Kasumi-1 (cell line): ENCODE data around the gene CAMK2A.
A peak's percentile ranks its signal among the peaks of the same experiment; 100 is the strongest.

Source experiments
- DNase-seq, 2 experiments: peaks; one replicate each; lab custom pipeline; 2025; lab: John Stamatoyannopoulos, UW

Gene CAMK2A

DNA sequence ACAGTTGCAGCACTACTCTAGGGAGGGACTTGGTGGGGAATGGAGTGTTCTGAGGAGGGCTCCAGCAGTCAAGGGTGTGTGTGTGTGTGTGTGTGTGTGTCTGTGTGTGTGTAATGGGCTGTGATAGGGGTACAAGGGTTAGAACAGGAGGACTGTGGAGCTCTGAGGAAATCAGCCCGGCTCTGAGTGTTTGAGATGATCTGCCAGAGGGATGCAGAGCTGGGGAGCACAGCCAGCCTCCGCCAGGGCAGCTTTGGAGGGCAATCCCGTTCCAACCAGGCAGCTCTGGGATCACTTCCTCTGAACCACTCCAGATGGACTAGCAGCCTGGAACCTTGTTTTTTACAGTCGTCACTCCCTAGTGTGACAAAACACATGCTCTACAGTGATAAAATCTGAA, 102.7 kb downstream of the CAMK2A start:
- DNase-seq: no peak

DNA sequence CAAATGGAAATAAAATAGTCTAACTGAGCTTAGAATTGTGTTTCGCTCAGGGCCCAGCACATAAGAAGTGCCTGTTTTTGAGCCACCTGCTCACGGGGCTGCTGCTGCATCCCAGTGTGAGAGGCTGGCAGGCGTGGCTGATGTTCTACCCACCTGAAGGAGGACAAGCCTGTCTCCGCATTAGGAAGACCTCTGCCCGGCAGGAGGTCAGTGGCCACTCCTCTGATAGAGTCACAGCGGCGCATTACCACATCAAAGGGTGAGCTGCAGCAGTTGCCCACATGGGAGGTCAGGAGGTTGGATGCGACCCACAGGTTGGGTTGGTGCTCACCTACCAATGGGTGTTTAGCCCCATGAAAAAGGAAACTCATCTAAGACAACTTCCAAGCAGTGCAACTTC, 103.4 kb downstream of the CAMK2A start:
- DNase-seq: no peak

DNA sequence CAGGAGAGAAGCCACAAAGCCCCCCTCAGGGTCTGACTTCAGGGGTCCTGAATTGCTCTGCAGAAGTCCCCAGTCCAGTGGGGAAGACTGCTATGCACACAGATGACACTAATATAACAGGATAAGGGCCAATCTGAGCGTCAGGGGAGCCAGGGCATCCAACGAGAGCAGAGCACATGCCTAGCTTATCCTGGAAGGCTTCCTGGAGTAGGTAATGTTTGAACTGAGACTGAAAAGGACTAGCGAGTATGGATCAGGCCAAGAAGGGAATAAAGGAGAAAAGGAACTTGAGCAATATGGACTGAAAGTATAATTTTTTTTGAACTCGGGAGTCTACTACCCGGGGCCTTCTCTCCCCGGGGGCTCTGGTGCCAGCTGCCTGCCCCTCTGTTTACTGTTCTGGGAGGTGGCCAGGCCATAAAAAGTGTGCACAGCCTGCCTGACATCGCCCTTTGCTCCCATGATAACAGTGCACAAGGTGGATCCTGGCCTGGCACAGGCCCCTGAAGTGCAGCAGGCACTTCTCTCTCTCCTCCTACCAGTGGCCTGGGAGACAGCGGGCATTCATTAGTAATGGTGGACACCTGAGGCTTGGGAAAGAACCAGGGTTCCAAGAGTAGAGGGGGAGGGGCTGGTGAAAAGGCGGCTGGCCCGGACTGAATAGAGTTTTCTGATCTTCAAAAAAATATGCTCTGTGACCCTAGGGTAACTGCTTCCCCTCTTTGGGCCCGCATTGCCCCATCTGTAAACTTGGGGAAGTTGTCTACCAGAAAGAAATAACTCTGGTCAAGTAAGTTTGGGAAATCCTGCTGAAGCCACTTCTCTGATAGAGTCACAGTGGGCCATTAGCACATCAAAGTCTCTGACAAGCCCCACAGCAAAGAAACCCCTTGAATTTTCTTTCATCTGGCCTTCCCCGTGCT, 104.3 kb downstream of the CAMK2A start:
- DNase-seq: no peak

DNA sequence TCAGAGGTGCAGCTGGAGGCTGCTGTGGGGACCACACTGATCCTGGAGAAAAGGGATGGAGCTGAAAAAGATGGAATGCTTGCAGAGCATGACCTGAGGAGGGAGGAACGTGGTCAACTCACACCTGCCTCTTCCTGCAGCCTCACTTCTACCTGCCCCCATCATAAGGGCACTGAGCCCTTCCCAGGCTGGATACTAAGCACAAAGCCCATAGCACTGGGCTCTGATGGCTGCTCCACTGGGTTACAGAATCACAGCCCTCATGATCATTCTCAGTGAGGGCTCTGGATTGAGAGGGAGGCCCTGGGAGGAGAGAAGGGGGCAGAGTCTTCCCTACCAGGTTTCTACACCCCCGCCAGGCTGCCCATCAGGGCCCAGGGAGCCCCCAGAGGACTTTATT, 105.6 kb downstream of the CAMK2A start:
- no peak for DNase-seq

DNA sequence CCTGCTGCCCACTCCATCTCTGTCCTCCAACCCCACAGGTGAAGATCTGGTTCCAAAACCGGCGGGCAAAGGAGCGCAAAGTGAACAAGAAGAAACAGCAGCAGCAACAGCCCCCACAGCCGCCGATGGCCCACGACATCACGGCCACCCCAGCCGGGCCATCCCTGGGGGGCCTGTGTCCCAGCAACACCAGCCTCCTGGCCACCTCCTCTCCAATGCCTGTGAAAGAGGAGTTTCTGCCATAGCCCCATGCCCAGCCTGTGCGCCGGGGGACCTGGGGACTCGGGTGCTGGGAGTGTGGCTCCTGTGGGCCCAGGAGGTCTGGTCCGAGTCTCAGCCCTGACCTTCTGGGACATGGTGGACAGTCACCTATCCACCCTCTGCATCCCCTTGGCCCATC, 106.1 kb downstream of the CAMK2A start:
- DNase-seq: no peak

DNA sequence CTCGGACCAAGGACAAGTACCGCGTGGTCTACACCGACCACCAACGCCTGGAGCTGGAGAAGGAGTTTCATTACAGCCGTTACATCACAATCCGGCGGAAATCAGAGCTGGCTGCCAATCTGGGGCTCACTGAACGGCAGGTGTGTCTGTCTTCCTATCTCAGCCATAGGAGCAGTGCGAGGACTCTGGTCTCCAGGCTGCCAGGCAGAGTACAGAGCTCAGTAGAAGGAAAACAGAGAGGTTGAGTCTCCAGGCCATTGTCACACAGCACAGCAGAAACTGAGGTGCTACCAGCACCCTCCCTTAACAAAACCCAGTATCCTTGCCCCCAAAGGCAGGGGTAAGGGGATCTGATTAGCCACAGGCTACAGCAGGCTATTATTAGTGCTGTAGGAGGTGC, 106.8 kb downstream of the CAMK2A start:
- no peak for DNase-seq

DNA sequence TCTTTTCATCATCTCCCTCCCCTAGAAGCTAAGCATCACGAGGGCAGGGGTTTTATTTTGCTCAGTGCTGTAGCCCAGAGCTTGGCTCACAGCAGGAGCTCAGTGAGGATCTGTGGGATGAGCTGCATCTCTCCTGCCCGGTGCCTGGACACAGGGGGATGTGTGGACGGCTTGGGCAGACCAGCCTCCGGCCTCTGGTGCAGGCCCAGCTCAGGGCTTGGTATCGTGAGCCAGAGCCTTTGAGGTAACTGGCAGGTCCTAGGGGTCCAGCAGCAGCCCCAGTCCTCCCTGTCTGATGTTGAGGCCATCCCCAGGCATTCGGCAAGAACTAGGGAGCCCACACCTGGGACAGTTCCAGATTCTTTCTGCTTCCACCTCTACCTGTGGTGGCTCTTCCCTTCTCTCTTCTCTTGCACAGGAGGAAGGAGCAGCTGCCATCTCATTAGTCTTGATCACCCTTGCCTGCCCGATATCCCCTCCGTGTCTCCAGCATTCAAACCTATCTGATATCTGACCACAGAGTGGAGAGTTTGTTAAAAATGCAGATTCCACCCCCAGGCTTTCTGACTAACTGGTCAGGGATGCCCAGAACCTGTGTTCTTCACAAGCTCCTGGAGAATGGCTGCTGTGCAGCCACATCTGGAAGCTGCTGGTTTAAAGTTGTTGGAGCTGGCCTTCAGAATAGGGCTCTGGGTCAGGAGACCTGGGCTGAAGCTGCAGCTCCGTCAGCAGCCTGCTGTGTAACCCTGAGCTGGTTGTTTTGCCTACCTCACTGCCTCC, 107.6 kb downstream of the CAMK2A start:
- no peak for DNase-seq

DNA sequence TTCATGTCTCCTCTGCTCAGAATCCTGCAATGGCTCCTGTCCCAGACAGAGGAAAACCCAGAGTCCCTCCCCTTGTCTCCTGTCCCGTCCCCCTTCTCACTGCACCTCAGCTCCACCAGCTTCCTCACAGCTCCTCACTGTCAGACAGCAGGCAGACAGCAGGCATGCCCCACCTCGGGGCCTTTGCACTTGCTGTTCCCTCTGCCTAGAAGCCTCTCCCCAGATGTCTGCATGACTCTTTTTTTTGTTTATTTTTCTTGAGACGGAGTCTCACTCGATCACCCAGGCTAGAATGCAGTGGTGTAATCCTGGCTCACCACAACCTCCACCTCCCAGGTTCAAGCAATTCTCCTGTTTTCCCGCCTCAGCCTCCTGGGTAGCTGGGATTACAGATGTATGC, 108.5 kb downstream of the CAMK2A start:
- DNase-seq: no peak

DNA sequence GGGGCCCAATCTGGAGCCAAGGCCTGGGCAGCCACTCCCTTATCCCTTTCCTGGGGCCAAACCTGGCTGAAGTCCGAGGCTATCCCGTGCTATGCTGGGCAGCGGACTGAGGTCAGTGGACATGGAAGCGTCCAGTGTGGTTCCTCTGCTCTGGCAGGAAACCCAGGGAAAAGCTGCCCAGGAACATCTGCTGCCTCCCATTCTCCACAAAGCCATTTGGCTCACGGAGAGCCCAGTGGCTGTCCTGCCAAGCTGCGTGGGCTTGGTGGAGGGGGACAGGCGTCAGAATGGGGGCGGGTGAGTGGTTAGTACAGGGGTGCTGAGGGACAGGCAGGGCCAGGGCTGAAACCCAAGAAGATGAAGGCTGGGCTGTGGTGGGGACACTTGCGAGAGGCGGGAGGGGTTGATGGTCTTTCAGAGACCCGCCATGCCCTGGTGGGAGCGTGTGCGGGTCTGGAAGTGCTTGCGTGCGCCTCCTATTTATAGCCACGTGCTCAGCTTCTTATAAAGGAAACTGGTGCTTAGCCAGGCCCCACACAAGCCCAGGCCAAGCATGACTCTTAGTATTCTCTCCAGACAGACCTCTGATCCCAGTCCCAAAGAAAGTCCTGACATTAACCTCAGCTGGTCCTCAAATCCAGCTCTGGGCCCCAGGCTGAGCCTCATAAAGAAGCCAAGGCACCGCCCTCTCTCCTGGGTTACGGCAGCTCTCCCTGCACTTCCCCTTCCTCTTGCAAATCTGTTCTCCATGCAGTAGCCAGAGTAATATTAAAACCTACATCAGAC, 109.1 kb downstream of the CAMK2A start:
- peak; percentile 43 to 51 for DNase-seq

DNA sequence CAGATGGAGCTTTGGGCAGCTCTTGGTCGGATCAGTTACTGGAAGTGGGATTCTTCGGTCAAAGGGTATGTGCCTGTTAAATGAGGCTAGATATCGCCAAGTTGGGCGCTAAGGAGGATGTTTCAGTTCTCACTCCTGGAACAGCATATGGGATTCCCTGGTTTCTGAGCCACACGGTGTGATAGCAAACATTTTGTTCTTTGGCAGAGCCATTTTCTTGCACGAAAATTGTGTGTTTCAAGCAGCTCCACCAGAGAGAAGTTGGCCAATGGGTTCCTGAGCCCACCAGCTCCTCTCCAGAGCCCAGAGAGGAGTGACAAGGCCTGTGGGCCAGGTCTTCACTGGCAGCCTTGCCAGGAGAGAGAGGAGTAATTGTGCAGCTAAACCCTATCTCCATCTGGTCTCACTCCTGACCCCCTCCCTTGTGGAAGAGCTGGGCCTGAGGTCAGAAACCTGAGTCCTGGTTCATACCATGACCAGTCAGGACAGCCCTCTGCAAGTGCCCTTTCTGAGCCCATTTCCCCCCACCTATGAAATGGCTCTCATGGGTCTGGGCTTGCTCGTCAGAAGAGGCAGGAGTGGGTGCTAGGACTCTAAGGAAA, 110.5 kb downstream of the CAMK2A start:
- no peak for DNase-seq

DNA sequence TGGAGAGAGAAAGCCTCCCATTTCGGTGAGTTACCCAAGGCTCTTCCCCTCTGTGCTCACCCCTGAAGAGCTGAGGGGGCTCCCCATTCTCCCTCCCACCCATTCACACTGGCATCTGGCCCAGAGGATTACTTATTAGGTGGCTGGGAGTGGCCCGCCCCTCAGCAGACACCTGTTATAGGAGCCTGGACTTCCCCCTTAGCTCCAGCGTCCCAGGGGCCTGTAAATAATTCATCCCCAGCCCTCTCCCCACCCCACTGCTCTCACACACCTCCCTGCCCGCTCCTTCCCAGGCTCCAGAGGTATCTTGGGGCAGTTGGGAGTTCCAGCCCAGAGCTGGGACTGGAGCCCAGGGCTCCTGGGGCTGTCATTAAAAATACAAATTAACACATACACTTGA, 111.3 kb downstream of the CAMK2A start:
- no peak for DNase-seq

DNA sequence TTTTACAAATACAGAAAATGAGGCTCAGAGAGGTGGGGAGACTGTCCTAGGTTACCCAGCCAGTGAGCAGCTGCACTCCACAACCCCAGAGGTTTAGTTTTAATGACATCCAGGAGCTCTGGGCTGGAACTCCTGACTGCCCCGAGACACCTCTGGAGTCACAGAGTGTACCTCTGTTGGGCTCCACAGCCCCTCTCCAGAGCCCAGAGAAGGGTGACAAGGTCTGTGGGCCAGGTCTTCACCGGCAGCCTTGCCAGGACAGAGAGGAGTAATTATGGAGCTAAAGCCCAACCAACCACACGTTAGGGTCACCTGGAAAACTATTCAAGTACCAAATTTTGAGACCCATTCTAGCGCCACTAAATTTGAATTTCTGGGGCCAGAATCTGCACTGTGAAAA, 111.9 kb downstream of the CAMK2A start:
- no peak for DNase-seq

DNA sequence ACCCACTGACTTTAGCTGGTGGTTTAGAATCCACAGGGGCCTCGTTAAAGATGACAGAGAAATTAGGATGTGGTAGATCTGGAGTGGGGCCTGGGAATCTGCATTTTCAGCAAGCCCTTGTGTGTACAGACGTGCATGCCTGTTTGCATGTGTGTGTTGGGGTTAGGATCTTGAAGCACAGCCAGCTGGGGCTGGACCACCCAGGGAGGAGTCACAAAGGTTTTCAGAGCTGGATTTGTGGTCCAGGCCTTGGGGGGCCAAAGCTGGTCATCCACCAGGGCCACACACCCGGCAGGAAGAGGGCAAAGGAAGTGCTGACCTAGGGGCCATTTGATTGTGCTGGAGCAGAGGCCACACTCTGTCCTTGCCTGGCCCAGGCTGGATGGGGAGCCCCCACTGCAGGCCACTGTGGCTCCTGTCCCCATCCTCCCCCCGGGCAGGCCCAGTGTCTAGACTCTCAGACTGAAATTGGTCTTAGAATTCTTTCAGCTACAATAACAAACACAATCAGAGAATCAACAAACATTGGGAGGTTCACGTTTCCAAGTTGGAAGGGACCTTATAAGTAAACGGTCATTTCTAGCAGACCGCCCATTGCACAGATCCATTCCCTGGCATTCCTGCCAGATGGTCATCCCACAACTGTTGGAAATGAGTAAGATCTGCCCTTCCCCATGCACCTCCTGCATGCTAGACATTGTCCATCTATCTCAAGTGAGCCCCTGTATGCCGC, 112.7 kb downstream of the CAMK2A start:
- DNase-seq: no peak

DNA sequence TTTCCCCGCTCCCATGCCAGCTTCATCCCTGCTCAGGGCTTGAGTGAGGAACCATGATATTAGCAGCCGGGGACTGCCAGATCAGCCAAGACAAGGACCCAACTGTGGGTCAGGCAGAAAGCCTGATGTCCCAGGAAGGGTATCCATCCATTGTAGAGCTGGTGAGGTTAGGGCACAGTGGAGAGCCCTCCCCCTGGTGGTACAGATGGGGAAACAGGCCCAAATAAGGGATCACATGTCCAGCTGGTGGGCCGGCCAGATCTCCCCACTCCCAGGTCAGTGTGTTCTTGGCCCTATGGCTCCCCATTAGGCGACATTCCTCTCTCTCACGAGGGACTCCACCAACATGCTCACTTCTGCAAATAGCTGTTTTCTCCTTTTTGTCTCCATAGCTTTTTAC, 114.0 kb downstream of the CAMK2A start:
- DNase-seq: peak; percentile 14 to 29

DNA sequence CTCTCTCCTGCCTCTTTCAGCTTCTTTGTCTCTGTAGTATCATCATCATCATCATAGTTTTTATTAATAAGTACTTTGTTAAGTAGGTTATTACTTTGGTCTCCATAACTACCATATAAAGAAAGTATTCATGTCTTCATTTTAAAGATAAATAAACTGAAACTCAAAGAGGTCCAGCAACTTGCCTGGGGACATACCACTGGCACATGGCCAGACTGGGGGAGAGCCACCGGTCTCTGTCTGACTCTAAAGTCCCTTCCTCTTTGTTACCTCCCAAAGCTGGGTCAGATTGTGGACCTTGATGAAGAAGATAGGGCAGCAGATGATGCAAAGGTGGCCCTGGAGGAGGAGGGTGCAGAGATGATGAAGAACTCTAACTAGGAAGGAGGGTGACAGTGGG, 114.5 kb downstream of the CAMK2A start:
- no peak for DNase-seq

DNA sequence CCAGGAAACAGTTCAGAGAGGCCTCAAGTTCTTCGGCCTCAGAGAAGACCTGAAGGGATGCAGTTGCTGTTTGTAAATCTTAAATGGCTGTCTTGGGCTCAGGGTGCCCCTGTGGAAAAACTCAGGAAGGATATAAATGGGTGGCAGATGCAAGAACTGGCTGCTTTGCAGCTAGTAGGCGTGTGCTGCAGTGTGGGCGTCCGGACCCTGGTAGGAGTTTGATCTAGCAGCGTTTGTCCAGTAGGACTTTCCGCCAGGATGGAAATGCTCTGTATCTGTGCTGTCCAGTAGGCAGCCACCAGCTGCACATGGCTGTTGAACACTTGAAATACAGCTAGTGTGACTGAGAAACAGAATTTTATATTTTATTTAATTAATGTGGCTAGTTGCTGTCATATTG, 115.3 kb downstream of the CAMK2A start:
- no peak for DNase-seq

DNA sequence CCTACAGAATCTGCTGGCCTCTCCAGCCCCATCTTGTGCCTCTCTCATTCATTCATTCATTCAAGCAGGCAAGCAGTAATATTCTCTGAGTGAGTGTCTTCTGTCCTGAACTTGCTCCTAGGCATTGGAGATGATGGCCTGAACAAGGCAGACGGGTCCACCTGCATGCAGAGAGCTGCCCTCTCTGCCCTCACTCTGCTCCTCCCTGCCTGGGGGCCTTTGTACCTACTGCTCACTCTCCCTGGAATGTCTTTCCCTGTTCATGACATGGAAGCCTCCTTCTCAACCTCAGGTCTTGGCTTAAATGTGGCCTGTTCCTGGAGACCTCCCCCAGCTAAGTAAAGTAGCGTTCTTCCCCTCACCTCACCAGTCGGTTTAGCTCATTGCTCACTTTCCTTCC, 116.4 kb downstream of the CAMK2A start:
- DNase-seq: no peak

DNA sequence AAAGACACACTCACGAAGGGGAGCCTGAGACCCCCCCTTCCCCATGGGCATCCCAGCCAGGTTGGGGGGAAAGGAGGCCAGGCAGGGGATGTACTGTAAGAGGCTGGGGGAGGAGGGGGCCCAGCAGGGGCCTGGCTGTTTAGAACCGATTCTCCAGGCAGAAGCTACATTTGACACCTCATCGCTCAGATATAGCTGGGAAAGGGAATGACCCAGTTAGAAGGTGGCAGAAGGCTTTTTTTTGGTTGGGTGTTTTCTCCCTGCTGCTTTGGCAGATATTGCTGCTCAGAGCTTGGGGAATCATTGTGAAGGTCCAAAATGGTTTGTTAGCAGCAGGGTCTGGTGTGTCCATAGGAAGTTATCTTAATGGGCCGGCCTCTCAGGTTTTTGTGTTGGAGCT, 117.0 kb downstream of the CAMK2A start:
- no peak for DNase-seq

DNA sequence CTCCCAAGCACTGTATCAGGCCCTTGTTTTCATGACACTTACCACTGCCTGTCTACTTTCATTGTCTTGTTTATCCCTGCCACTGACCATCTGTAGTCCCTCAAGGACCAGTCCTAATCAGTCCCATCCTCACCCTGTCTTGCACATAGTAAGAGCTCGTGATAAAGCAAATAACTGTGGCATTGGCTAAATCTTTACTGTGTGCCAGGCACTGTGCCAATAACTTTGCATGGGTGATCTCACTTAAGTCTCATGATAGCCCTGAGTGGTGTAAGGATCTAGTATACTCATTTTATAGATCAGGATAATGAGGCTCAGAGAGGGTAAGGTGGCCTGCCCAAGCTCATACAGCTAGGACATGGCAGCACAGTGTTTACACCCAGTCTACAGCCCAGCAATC, 117.4 kb downstream of the CAMK2A start:
- no peak for DNase-seq
